ENCODE data around the gene SHFL.
A peak's percentile ranks its signal among the peaks of the same experiment; 100 is the strongest.

Gene SHFL

DNA sequence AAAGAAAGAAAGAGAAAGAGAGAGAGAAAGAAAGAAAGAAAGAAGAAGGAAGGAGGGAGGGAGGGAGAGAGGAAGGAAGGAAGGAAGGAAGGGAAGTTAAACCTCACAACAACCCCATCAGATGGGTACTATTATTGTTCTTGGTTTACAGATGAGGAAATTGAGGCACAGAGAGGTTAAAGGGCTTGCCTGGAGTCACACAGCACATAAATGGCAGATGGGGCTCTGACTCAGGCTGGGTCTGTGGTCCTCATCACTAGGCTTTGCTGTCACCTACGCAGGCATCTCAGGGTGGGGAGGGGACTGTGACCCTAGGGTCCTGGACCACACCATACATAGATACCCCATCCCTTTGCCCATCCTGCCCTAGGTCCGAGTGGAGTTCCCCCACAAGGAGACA, 36.5 kb upstream of the SHFL start:
- TF ChIP-seq, protein P1, sequence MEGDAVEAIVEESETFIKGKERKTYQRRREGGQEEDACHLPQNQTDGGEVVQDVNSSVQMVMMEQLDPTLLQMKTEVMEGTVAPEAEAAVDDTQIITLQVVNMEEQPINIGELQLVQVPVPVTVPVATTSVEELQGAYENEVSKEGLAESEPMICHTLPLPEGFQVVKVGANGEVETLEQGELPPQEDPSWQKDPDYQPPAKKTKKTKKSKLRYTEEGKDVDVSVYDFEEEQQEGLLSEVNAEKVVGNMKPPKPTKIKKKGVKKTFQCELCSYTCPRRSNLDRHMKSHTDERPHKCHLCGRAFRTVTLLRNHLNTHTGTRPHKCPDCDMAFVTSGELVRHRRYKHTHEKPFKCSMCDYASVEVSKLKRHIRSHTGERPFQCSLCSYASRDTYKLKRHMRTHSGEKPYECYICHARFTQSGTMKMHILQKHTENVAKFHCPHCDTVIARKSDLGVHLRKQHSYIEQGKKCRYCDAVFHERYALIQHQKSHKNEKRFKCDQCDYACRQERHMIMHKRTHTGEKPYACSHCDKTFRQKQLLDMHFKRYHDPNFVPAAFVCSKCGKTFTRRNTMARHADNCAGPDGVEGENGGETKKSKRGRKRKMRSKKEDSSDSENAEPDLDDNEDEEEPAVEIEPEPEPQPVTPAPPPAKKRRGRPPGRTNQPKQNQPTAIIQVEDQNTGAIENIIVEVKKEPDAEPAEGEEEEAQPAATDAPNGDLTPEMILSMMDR (IDR thresholded peaks at IDR 0.05; ENCODE audit: low read depth, low read length), result no peak
- no peak overlapping the region for H3K4me3 ChIP-seq (ENCODE audit: low read depth, low read length)

- TF ChIP-seq, protein P1 (IDR thresholded peaks at IDR 0.05; ENCODE audit: low read depth, low read length), result no peak
These were observed 33.3 kb upstream of the SHFL start for GRCh38 chr19:10052602-10053360.

GRCh38 chr19:10061717-10062310, 24.3 kb upstream of the SHFL start:
- TF ChIP-seq, protein P1 (IDR thresholded peaks at IDR 0.05; ENCODE audit: low read depth, low read length), result no peak

More at GRCh38 chr19:10052602-10053360, 33.3 kb upstream of the SHFL start:
- no peak overlapping the region for H3K4me3 ChIP-seq (ENCODE audit: low read depth, low read length)

GRCh38 chr19:10068205-10068604, 17.9 kb upstream of the SHFL start:
- H3K4me3 ChIP-seq (ENCODE audit: low read depth, low read length), result no peak overlapping the region
- TF ChIP-seq, protein P1 (IDR thresholded peaks at IDR 0.05; ENCODE audit: low read depth, low read length), result no peak

More at GRCh38 chr19:10061717-10062310, 24.3 kb upstream of the SHFL start:
- no peak overlapping the region for H3K4me3 ChIP-seq (ENCODE audit: low read depth, low read length)

DNA sequence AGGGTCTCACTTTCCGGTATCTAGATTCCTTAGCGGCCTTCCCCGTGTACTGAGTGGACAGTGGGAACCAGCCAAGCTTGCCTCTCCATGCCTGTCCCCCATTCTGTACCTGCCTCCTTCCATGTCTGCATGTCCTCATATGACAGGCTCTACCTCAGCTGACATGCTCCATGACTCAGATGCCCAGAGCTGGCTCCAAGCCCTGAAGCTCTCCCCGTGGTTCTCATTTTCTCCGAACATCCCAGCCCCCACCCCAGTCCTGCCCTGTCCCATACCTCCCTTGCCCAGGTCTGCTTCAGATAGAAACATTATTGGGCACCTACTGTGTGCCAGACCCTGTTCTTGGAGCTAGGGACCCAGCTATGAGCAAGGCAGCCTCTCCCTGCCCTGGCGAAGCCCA, 17.1 kb upstream of the SHFL start:
- no peak overlapping the region for H3K4me3 ChIP-seq (ENCODE audit: low read depth, low read length)
- TF ChIP-seq, protein P1 (IDR thresholded peaks at IDR 0.05; ENCODE audit: low read depth, low read length), result no peak

- H3K4me3 ChIP-seq (ENCODE audit: low read depth, low read length), result no peak overlapping the region
- TF ChIP-seq, protein P1 (IDR thresholded peaks at IDR 0.05; ENCODE audit: low read depth, low read length), result no peak
These were observed 15.2 kb upstream of the SHFL start for GRCh38 chr19:10070730-10071446.

DNA sequence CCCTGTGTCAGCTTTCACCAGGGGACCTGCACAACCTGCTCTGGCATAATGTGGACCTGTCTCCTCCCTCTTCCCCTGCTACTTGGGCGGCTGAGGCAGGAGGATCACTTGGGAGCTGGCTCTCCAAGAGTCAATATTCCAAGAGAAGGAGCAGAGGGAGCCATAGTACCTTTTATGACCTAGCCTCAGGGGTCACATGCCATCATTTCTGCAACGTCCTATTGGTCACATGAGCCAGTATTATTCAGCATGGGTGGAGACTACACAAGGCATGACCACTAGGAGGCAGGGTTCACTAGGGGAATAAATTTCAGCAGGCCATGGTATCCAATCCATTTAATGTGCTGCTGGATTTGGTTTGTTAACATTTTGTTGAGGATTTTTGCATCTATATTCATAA, 12.0 kb upstream of the SHFL start:
- H3K4me3 ChIP-seq (ENCODE audit: low read depth, low read length), result no peak overlapping the region
- TF ChIP-seq, protein P1 (IDR thresholded peaks at IDR 0.05; ENCODE audit: low read depth, low read length), result 0 out of 2 replicates have a peak, but pooled peaks have one; percentile 26
